ENCODE data around the gene DNM2. TPM values are rescaled to one million over a fixed set of nuclear protein-coding genes. Genes with fewer than 3 reads are reported as not detected.

The DNM2 gene
- total and polyA plus RNA-seq, 9 of the 15 experiments (the other 6 are each of a cell fraction or from before 2014, with no cell fraction given): 2.2 to 161 (median 72.6) TPM

- Histone ChIP-seq H3K9me1 (ENCODE audit: control insufficient read depth, insufficient read depth, low read length) (no peaks in the 10 kb centered on the region), H3K9me3 (replicated peaks; ENCODE audit: control insufficient read depth, insufficient read depth, low read depth, low read length) (no peaks in the 10 kb centered on the region), H2AFZ (ENCODE audit: low read depth, low read length) (no peak overlapping the region), H3K36me3 (ENCODE audit: control insufficient read depth, insufficient read depth, low read length) (peaks cover 86% of the 10 kb centered on the region; the same call in 2 of the 3 replicates), H4K20me1 (replicated peaks; ENCODE audit: control insufficient read depth, insufficient read depth, low read length) (peaks cover 7% of the 10 kb centered on the region; the same call in 1 of the 2 replicates), H3K27ac (ENCODE audit: extremely low read depth, low read depth, low read length) (no peak overlapping the region), H3K4me2 (ENCODE audit: insufficient read depth, low read length) (no peak overlapping the region), H3K4me3 (no peak overlapping the region), H3K27me3 (ENCODE audit: control insufficient read depth in 2 of 2, insufficient read depth in 2 of 2, low read length in 2 of 2) (no peaks in the 10 kb centered on the region), H3K4me1 (replicated peaks in 1 of 2; ENCODE audit: control insufficient read depth in 2 of 2, insufficient read depth in 2 of 2, low read length in 2 of 2) (peaks cover 31 to 80% of the 10 kb centered on the region in 2 experiments), H3K9ac (ENCODE audit: insufficient read depth in 1 of 2, low read depth in 2 of 2, low read length in 2 of 2) (peak overlapping the region in 1 of 2 experiments; percentile 4; a peak in 1 of 4 replicates), H3K79me2 (ENCODE audit: control insufficient read depth, insufficient read depth, low read length) (peaks cover 8% of the 10 kb centered on the region; the same call in 2 of the 3 replicates)
- no peak for TF ChIP-seq CREB3 (tag; conservative IDR thresholded peaks at IDR 0.05; ENCODE audit: low read depth)
- TF ChIP-seq NFIX (CRISPR knock-in tag; IDR thresholded peaks at IDR 0.05; ENCODE audit: low read depth): no peak
- ATAC-seq (no peak), DNase-seq (ENCODE audit: extremely low read depth in 1 of 4, low spot score in 3 of 4) (no peak), FAIRE-seq (no peak)
- ChIA-PET POLR2A (interaction anchor here (1.0 kb wide), 1 partner anchor 10 kb away, joined by 3 read pairs; no protein-coding TSS in a partner anchor), CTCF (ENCODE audit: low intra/inter-chr PET ratio) (no interaction called here)
- intact Hi-C loops (cut with micrococcal nuclease) (no loop called here), in situ Hi-C loops (cut with MboI) (no loop called here)
- WGBS (ENCODE audit: insufficient coverage, low coverage, missing lambda C conversion rate): 96% methylated on average over 4 of the region's 11 CpGs
- no TSS peak for BruUV-seq (replicated peaks)
Observed at GRCh38 chr19:10816691-10817090, 98.8 kb downstream of the DNM2 start.

GRCh38 chr19:10817291-10818038 is 99.6 kb downstream of the DNM2 start:
- Histone ChIP-seq H3K79me2 (ENCODE audit: control insufficient read depth, insufficient read depth, low read length) (peaks cover 8% of the 10 kb centered on the region; the same call in 2 of the 3 replicates), H3K9me1 (ENCODE audit: control insufficient read depth, insufficient read depth, low read length) (no peaks in the 10 kb centered on the region), H3K9ac (ENCODE audit: insufficient read depth in 1 of 2, low read depth in 2 of 2, low read length in 2 of 2) (no peak overlapping the region), H2AFZ (ENCODE audit: low read depth, low read length) (no peak overlapping the region), H3K9me3 (replicated peaks; ENCODE audit: control insufficient read depth, insufficient read depth, low read depth, low read length) (no peaks in the 10 kb centered on the region), H3K27ac (ENCODE audit: extremely low read depth, low read depth, low read length) (no peak overlapping the region), H3K27me3 (ENCODE audit: control insufficient read depth in 2 of 2, insufficient read depth in 2 of 2, low read length in 2 of 2) (no peaks in the 10 kb centered on the region), H3K4me1 (replicated peaks in 1 of 2; ENCODE audit: control insufficient read depth in 2 of 2, insufficient read depth in 2 of 2, low read length in 2 of 2) (peaks cover 24 to 75% of the 10 kb centered on the region in 2 experiments), H3K36me3 (ENCODE audit: control insufficient read depth, insufficient read depth, low read length) (peaks cover 87% of the 10 kb centered on the region; the same call in 2 of the 3 replicates), H4K20me1 (replicated peaks; ENCODE audit: control insufficient read depth, insufficient read depth, low read length) (peaks cover 7% of the 10 kb centered on the region; the same call in 1 of the 2 replicates), H3K4me3 (no peak overlapping the region), H3K4me2 (ENCODE audit: insufficient read depth, low read length) (no peak overlapping the region)
- CTCF ChIA-PET (ENCODE audit: low intra/inter-chr PET ratio): no interaction called here
- FAIRE-seq (no peak), ATAC-seq (no peak), DNase-seq (ENCODE audit: extremely low read depth in 1 of 4, low spot score in 3 of 4) (no peak)
- BruUV-seq (replicated peaks): no TSS peak
- 91% methylated on average over 22 of the region's 42 CpGs for WGBS (ENCODE audit: insufficient coverage, low coverage, missing lambda C conversion rate)
- intact Hi-C loops (cut with micrococcal nuclease): no loop called here
- in situ Hi-C loops (cut with MboI): no loop called here
- POLR2A ChIA-PET: no interaction called here
- TF ChIP-seq POLR2G (IDR thresholded peaks at IDR 0.05; ENCODE audit: low read depth, low read length) (peak; percentile 54; the same call in 1 of the 2 replicates), ERF (CRISPR knock-in tag; IDR thresholded peaks at IDR 0.05) (no peak), RFX5 (IDR thresholded peaks at IDR 0.05; ENCODE audit: low read depth, low read length) (no peak), ZNF3 (CRISPR knock-in tag; IDR thresholded peaks at IDR 0.05) (no peak), CAMTA2 (CRISPR knock-in tag; conservative IDR thresholded peaks at IDR 0.05) (no peak), NCOA6 (IDR thresholded peaks at IDR 0.05) (no peak), RBM22 (IDR thresholded peaks at IDR 0.05; ENCODE audit: low read depth, low read length, poor library complexity, severe bottlenecking) (peak; percentile 84), ZNF740 (CRISPR knock-in tag; IDR thresholded peaks at IDR 0.05) (no peak), ZNF740 (tag; IDR thresholded peaks at IDR 0.05) (no peak), ZNF408 (CRISPR knock-in tag; IDR thresholded peaks at IDR 0.05; ENCODE audit: low read depth) (no peak)
